ENCODE measurements around the gene FAM193B. TPM values are rescaled to one million over a fixed set of nuclear protein-coding genes. Genes with fewer than 3 reads are reported as not detected.

FAM193B gene
- polyA plus RNA-seq, 1 experiment: 31.9 TPM

DNA sequence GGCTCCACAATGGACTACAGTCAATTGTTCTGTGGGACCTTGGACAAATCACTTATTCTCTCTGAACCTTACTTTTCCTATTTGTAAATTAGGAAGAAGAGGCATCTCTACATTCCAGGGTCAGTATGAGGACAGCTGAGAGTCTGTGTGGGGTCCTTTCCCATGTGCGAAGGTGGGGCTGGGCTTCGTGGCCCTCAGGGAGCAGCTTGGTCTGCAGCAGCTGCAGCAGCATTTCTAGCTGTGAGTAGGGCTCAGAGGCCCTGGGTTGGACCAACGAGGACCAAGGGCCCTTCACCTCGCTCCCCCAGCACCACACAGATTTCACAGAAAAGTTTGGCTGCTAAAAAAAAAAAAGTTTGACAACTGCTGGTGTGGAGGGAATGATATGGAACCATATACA lies 28.2 kb downstream of the FAM193B start:
- peaks cover 63% of the 10 kb centered on the region for H3K36me3 ChIP-seq (ENCODE audit: control insufficient read depth, insufficient read depth, low read length)
- ChIA-PET POLR2A (no interaction called here), CTCF (interaction anchor here (1.0 to 2.1 kb wide), 2 partner anchors 9 to 11 kb away, joined by 3 to 8 read pairs; partner anchors contain the start of gene DDX41)
- H3K4me3 ChIP-seq (ENCODE audit: low read depth, low read length): no peak overlapping the region
- no peak for DNase-seq (ENCODE audit: low read depth)
- TF ChIP-seq, protein P1, sequence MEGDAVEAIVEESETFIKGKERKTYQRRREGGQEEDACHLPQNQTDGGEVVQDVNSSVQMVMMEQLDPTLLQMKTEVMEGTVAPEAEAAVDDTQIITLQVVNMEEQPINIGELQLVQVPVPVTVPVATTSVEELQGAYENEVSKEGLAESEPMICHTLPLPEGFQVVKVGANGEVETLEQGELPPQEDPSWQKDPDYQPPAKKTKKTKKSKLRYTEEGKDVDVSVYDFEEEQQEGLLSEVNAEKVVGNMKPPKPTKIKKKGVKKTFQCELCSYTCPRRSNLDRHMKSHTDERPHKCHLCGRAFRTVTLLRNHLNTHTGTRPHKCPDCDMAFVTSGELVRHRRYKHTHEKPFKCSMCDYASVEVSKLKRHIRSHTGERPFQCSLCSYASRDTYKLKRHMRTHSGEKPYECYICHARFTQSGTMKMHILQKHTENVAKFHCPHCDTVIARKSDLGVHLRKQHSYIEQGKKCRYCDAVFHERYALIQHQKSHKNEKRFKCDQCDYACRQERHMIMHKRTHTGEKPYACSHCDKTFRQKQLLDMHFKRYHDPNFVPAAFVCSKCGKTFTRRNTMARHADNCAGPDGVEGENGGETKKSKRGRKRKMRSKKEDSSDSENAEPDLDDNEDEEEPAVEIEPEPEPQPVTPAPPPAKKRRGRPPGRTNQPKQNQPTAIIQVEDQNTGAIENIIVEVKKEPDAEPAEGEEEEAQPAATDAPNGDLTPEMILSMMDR (IDR thresholded peaks at IDR 0.05; ENCODE audit: insufficient read depth, low read depth, low read length): no peak
- H3K27me3 ChIP-seq (ENCODE audit: control insufficient read depth, insufficient read depth, low read length): no peaks in the 10 kb centered on the region

DNA sequence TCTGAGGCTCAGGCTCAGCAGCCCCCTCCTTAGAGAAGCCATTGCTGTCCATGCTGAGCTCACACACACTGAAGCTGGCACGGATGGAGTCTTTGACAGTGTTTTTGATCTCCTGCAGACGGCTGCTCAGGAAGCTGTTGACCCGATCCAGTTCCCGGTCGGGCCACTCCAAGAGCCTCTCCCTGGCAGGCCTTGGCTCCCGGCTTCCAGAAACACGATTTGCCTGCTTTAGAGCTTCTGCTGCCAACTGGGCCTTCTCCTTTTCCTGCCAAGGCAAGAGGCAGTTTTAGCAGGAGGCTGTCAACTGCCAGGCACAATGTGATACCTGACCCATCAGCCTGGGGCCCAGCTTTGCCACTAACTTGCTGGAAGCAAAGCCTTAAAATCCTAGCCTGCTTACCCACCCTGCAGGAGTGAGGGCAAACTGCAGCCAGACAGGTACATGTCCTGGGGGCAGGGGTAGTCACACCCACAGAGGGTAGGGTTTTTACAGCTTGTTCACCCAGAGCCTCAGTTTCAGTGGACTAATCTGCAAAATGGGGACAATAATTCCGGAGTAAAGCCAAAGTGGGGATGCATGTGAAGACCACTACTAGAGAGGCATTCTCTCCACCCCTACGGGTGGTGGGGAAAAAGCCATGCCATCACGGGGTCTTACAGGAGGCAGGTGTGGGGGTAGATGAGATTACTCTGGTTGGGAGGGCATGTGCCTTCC lies 29.3 kb downstream of the FAM193B start:
- no peak for DNase-seq (ENCODE audit: low read depth)
- ChIA-PET CTCF (interaction anchor here (0.9 to 2.1 kb wide), 3 partner anchors 8 to 135 kb away, joined by 3 to 8 read pairs (median 3); partner anchors contain the start of gene DDX41), POLR2A (no interaction called here)
- peaks cover 56% of the 10 kb centered on the region for H3K36me3 ChIP-seq (ENCODE audit: control insufficient read depth, insufficient read depth, low read length)
- H3K4me3 ChIP-seq (ENCODE audit: low read depth, low read length): no peak overlapping the region
- TF ChIP-seq, protein P1 (IDR thresholded peaks at IDR 0.05; ENCODE audit: insufficient read depth, low read depth, low read length): no peak
- no peaks in the 10 kb centered on the region for H3K27me3 ChIP-seq (ENCODE audit: control insufficient read depth, insufficient read depth, low read length)

DNA sequence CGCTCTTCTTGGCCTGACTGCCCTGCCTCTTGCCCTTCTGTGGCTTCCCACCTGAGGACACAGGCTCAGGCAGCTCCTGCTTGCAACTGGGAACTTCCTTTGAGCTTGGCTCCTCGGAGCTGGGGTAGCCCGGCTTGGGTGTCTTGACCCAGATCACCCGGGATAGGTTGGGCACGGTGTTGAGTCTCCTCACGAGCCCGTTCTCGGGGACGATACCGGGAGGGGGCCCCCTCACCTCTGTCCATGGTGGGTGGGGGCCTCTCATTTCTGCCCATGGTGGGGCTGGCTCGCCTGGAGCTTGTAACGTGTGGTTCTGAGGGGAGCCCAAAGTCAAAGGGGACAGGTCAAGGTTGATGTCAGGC lies 29.8 kb downstream of the FAM193B start:
- Histone ChIP-seq H3K36me3 (ENCODE audit: control insufficient read depth, insufficient read depth, low read length) (peaks cover 56% of the 10 kb centered on the region), H3K4me3 (ENCODE audit: low read depth, low read length) (no peak overlapping the region), H3K27me3 (ENCODE audit: control insufficient read depth, insufficient read depth, low read length) (no peaks in the 10 kb centered on the region)
- ChIA-PET POLR2A (no interaction called here), CTCF (interaction anchor here (0.9 to 2.1 kb wide), 2 partner anchors 13 to 135 kb away, joined by 3 to 8 read pairs; no protein-coding TSS in a partner anchor)
- TF ChIP-seq, protein P1 (IDR thresholded peaks at IDR 0.05; ENCODE audit: insufficient read depth, low read depth, low read length): no peak
- DNase-seq (ENCODE audit: low read depth): no peak

DNA sequence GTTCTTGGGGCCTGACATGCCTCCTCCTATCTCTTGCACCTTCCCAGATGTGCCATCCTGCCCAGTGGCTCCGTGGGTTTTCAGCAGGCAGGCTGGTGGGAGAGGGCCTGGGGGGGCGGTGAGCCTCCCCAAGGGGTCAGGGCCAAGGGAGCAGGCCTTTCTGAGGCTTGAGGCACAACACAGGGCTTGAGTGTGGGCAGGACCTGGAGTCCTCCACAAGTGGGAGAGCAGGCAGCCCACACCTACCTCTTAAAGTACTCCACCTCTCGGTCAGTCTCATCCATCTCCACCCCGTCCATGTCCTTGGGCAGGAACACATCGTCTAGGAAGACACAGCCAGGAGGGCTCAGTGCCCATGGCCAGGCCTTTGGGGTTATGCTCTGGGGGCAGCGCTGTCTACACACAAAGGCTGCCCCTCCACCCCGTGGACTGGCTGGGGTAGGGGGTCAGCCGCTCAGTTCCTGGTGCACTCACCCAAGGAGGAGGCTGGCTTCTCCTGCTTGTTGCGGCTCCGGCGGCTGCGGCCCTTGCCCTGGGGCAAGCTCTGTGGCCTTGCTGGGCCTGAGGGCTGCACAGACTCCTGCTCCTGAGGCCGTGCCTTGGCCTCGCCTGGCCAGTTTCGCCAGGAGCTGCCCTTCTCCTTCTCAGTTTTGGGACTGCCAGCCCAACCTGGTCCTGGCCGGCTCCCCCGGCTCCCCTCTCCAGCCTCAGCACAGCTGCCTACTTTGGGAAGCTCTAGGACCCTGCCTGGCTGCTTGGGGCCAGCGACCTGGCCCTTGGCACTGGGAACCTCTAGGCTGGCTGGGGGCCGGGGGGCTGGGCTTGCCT lies 30.4 kb downstream of the FAM193B start:
- ChIA-PET CTCF (no interaction called here), POLR2A (no interaction called here)
- DNase-seq (ENCODE audit: low read depth): no peak
- H3K27me3 ChIP-seq (ENCODE audit: control insufficient read depth, insufficient read depth, low read length): no peaks in the 10 kb centered on the region
- TF ChIP-seq, protein P1 (IDR thresholded peaks at IDR 0.05; ENCODE audit: insufficient read depth, low read depth, low read length): no peak
- H3K36me3 ChIP-seq (ENCODE audit: control insufficient read depth, insufficient read depth, low read length): peaks cover 55% of the 10 kb centered on the region
- no peak overlapping the region for H3K4me3 ChIP-seq (ENCODE audit: low read depth, low read length)

DNA sequence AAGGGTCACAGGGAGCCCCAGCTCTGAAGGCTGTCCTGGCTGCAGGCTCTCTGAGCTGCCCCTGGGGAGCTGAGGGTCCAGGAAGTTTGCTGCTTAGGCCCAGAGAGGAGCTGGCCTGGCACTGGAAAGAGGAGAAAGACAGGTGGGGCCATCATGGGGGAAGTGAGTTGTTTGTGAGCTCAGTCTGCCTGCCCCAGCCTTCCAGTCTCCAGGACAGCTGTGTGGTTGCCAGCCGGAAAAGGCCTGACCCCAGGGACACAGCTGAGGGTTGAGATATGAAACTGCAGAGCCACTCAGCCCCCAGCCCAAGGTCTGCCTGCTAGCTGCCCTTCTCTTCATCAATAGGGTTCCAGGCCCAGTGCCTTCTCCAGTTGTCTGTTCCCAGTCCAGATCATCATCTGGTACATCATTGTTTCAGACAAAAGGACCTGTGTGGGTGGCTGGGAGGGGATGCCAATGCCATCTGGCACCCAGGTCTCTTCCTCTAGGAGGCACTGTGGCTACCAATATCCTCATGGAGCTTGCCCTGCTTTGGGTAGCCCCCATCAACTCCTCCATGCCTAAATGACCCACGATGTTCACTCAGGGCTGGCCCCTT lies 33.3 kb downstream of the FAM193B start:
- TF ChIP-seq, protein P1 (IDR thresholded peaks at IDR 0.05; ENCODE audit: insufficient read depth, low read depth, low read length): no peak
- Histone ChIP-seq H3K36me3 (ENCODE audit: control insufficient read depth, insufficient read depth, low read length) (peaks cover 39% of the 10 kb centered on the region), H3K4me3 (ENCODE audit: low read depth, low read length) (no peak overlapping the region), H3K27me3 (ENCODE audit: control insufficient read depth, insufficient read depth, low read length) (no peaks in the 10 kb centered on the region)
- ChIA-PET CTCF (interaction anchor here (1.0 to 1.5 kb wide), 2 partner anchors 40 to 80 kb away, joined by 3 read pairs; no protein-coding TSS in a partner anchor), POLR2A (no interaction called here)
- DNase-seq (ENCODE audit: low read depth): no peak
